GM12891 (cell line): ENCODE data around the gene SPP2.

Experiments
- DNase-seq: peaks from one replicate; pipeline ENCODE4 v3.0.0; 2011; ENCODE audit warnings: low spot score; ENCODE audit not compliant: insufficient read length
- FAIRE-seq: peaks from 2 replicates; lab custom pipeline; 2011; peaks lifted over from hg19 to GRCh38; lab: Jason Lieb, UNC
- PAX5 ChIP-seq: IDR thresholded peaks from 2 replicates; pipeline ENCODE4 v1.6.1; 2011; ENCODE audit warnings: low read length, moderate library complexity, mild to moderate bottlenecking; ENCODE audit not compliant: insufficient read depth, severe bottlenecking
- POLR2A ChIP-seq: IDR thresholded peaks from 2 replicates; pipeline ENCODE4 v1.6.1; 2011; ENCODE audit warnings: low read depth, low read length, control low read depth
- POLR2AphosphoS5 ChIP-seq: IDR thresholded peaks from 2 replicates; pipeline ENCODE4 v1.6.1; 2011; ENCODE audit warnings: low read depth, low read length, control low read depth
- POU2F2 ChIP-seq: IDR thresholded peaks from 2 replicates; pipeline ENCODE4 v1.6.1; 2011; ENCODE audit warnings: low read depth, mild to moderate bottlenecking, control low read depth, low read length, moderate library complexity
- SPI1 ChIP-seq: IDR thresholded peaks from 2 replicates; pipeline ENCODE4 v1.6.1; 2011; ENCODE audit warnings: low read depth, low read length, control low read depth
- TAF1 ChIP-seq: IDR thresholded peaks from 2 replicates; pipeline ENCODE4 v1.6.1; 2011; ENCODE audit warnings: low read depth, low read length, control low read depth

Gene SPP2

DNA sequence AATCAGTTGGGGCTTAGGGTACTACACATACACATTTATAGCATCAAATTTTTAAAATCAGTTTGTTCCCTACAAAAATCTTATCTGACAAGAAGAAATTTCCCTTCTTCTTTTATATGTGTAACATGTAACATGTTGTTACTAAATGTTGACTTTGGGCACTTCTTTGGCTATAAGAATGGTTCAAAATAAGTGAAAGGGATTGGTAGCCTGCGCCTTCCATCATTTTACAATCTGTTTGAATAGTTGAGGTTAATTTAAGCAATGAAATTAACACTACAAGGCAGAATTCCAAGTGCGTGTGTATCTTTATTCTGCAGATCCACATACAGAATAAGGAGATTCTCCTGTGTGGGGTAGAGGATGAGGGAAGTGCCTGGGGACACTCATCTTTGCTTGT, 30.2 kb upstream of the SPP2 start:
- no peak for DNase-seq
- no peak for TF ChIP-seq PAX5
- TF ChIP-seq TAF1 = no peak
- TF ChIP-seq POLR2A = no peak
- no peak for TF ChIP-seq POU2F2
- no peak for TF ChIP-seq POLR2AphosphoS5
- no peak for TF ChIP-seq SPI1
- FAIRE-seq = no peak

DNA sequence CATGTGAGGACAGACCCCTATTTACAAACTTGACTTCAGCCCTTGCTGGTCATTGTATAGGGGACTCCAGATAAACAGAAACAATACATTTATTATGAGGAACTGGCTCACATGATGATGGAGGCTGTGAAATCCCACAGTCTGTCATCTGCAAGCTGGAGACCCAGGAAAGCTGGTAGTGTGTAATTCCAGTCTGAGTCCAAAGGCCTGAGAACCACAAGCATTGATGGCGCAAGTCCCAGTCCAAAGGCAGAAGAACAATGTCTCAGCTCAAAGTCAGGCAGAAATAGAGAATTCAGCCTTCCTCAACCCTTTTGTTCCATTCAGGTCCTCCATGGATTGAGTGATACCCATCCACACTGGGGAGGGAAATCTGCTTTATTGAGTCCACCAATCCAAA, 28.1 kb upstream of the SPP2 start:
- FAIRE-seq = no peak
- no peak for DNase-seq
- no peak for TF ChIP-seq POLR2A
- TF ChIP-seq SPI1 = no peak
- no peak for TF ChIP-seq TAF1
- TF ChIP-seq POU2F2 = no peak
- no peak for TF ChIP-seq PAX5
- no peak for TF ChIP-seq POLR2AphosphoS5

DNA sequence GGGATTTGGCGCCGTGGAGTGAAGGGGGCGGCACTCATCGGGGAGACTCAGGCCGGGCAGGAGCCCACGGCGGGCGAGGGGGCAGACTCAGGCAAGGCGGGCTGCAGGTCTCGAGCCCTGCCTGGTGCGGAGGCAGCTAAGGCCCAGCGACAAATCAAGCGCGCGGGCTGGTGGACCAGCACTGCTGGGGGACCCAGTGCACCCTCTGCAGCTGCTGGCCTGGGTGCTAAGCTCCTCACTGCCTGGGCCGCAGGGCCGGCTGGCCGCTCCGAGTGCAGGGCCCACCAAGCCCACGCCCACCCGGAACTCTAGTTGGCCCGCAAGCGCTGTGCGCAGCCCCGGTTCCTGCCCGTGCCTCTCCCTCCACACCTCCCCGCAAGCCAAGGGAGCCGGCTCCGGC, 26.2 kb upstream of the SPP2 start:
- no peak for TF ChIP-seq TAF1
- TF ChIP-seq POLR2AphosphoS5 = no peak
- no peak for TF ChIP-seq SPI1
- TF ChIP-seq POU2F2 = no peak
- no peak for TF ChIP-seq POLR2A
- no peak for TF ChIP-seq PAX5
- FAIRE-seq = no peak

DNA sequence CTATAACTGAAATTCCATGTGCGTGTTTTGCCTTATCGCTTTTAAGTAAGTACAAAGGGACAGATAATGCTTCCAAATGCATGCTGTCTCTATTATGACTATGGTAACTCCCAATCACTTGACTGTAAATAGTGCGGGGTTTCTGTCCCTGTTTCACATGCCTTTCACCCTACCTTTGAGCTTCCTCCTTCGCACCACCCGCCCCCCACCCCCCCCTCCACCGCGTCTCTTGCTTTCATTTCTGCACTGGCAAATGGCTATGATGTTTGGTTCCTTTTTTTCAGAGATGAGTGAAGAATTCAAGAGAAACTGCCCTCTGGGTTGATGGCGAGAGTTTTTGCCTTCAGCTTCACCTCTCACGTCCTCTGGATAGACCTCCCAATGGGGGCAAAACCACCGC, 25.0 kb upstream of the SPP2 start:
- DNase-seq (peak; percentile 43), FAIRE-seq (no peak)
- TF ChIP-seq POLR2AphosphoS5 = no peak
- TF ChIP-seq TAF1 = no peak
- TF ChIP-seq POLR2A = no peak
- no peak for TF ChIP-seq PAX5
- TF ChIP-seq POU2F2 = no peak
- TF ChIP-seq SPI1 = no peak

More for the DNA sequence above, 26.2 kb upstream of the SPP2 start:
- no peak for DNase-seq

DNA sequence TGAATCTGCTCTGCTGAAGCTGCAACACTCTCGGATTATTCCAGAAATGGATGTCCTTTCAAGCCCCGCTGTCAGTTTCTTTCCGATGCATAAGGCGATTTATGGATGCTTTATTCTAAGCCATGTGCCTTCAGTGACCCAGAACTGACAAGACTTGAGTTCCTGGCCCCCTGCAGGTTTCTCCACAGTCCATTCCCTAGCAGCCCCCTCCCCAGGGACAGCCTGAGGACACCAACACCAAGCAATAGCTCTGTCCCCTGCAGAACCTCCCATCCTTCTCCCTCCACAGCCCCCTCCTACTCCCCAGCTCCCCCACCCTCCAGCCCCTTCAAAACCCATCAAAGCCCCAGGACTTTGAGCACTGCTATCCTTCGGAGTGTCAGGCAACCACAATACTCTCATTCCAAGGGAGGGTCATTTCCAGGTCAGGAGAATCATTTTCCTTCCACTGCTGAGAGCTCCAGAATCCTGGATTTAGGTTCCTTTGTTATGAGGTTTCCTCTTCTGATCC, 24.6 kb upstream of the SPP2 start:
- DNase-seq (no peak), FAIRE-seq (no peak)
- TF ChIP-seq POLR2A = no peak
- no peak for TF ChIP-seq POLR2AphosphoS5
- TF ChIP-seq TAF1 = no peak
- no peak for TF ChIP-seq SPI1
- no peak for TF ChIP-seq POU2F2
- no peak for TF ChIP-seq PAX5

DNA sequence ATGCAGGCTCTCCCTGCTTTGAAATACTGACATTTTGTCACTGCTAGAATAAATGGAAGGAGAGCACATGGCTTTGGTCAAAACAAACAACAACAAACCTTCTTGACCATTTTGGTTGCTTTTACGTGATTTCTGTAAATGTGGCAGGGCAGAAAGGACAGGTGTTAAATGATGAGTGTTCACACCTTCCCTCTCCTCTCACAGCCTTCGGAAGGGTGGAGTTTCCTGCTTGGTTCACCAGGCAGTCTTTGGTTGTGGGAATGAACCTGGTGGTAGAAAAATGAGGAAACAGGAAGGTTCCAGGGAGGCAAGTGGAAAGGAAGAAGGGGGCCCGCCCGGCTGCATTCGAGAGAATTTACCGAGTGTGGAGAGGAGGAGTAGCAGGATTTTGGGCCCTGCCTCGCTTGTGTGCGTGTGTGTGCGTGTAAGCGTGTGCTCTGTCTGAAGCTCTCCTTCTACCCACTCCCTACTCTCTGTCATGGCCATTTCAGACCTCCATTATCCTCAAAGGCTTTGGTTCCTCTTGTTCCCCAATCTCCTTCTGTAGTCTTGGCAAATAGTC, 23.7 kb upstream of the SPP2 start:
- FAIRE-seq (no peak), DNase-seq (no peak)
- TF ChIP-seq SPI1 (no peak), POU2F2 (no peak), PAX5 (no peak), POLR2AphosphoS5 (no peak), TAF1 (no peak), POLR2A (no peak)

DNA sequence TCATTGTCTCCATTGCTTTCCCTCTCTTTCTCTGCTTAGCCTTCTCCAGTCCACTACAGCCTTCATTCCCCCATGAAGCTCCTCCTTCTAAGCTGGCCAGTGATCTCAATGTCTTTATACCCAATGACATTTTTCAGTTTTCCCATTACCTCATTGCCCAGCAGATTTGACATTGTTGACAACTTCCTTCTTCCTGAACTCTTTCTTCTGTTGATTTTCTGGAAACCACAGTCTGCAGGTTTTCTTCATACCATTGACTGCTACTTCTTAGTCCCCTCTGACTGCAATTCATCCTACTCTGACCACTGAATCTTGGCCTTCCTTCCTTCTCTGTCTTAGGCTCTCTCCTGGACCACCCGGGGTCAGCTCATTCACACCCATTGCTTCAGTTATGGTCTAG, 22.9 kb upstream of the SPP2 start:
- TF ChIP-seq POLR2AphosphoS5 (no peak), SPI1 (no peak), POU2F2 (no peak), PAX5 (no peak), TAF1 (no peak), POLR2A (no peak)
- no peak for DNase-seq
- FAIRE-seq = no peak

DNA sequence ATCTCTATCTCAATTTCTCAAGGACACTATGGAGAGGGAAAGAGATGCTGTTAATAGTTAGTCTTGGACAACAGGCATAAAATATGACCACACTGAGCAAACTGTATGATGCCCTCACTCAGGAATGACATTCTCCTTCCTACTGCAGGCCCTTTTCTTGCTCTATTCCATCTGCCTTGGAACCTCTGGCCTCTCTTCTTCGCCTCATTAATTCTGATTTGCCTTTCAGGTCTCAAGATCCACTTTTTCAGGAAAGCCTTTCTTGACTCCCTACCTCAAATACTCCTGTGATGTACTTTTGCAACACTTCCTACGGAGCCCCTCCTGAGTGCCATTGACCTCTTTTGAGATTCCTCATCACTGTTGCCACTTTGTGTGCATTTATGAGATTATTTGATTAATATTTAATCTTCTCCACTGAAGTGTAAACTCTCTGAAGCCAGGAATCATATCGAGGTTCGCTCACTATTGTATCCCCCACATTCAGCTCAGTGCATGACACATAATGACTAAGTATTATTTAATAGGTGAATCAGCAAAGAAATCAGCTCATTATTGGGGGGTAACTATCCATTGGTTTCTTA, 21.3 kb upstream of the SPP2 start:
- FAIRE-seq = no peak
- DNase-seq = no peak
- no peak for TF ChIP-seq PAX5
- no peak for TF ChIP-seq POLR2A
- TF ChIP-seq SPI1 = no peak
- TF ChIP-seq POU2F2 = no peak
- no peak for TF ChIP-seq POLR2AphosphoS5
- TF ChIP-seq TAF1 = no peak

DNA sequence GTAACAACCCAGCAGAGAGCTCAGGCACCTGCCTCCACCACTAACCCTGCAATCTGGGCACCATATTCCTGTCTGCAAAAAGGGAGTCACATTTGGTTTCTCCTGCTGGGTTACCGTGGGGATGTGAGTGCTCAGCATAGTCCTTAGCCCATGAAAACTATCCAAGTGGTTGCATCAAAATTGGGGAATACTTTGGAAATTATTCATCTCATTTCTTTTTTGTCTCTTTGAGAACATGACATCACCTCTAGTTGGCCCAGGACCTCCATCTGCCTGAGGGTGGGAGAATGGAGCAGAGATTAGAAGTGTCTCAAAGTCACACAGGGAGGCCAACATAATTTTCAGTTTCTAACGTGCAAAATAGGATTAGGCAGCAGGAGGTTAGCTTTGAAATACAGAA, 19.3 kb upstream of the SPP2 start:
- TF ChIP-seq TAF1 = no peak
- no peak for TF ChIP-seq SPI1
- no peak for TF ChIP-seq PAX5
- TF ChIP-seq POLR2AphosphoS5 = no peak
- no peak for TF ChIP-seq POLR2A
- DNase-seq (no peak), FAIRE-seq (no peak)
